NCI-H128 (cell line): ENCODE results near the gene B3GAT2.
A peak's percentile ranks its signal among the peaks of the same experiment; 100 is the strongest.

ENCODE experiments used
- DNase-seq: peaks from one replicate; lab custom pipeline; 2025; ENCODE audit not compliant: unreplicated experiment; lab: John Stamatoyannopoulos, UW

B3GAT2 gene

GRCh38 chr6:70900047-70900446, 56.8 kb downstream of the B3GAT2 start:
- no peak for DNase-seq

- DNase-seq = no peak
Measured at GRCh38 chr6:70894001-70894400, 62.9 kb downstream of the B3GAT2 start.

- DNase-seq = no peak
Measured at GRCh38 chr6:70889270-70889669, 67.6 kb downstream of the B3GAT2 start.

GRCh38 chr6:70886661-70887060, 70.2 kb downstream of the B3GAT2 start:
- no peak for DNase-seq

- no peak for DNase-seq
Measured at GRCh38 chr6:70886071-70886470, 70.8 kb downstream of the B3GAT2 start.

- peak; percentile 28 for DNase-seq
Measured at GRCh38 chr6:70884074-70884983, 72.5 kb downstream of the B3GAT2 start.

- no peak for DNase-seq
Measured at GRCh38 chr6:70879496-70879895, 77.4 kb downstream of the B3GAT2 start.

GRCh38 chr6:70874181-70874913, 82.5 kb downstream of the B3GAT2 start:
- no peak for DNase-seq

GRCh38 chr6:70872469-70872868, 84.4 kb downstream of the B3GAT2 start:
- DNase-seq = no peak

- no peak for DNase-seq
Measured at GRCh38 chr6:70864401-70864800, 92.5 kb downstream of the B3GAT2 start.

- DNase-seq = no peak
Measured at GRCh38 chr6:70863343-70863742, 93.5 kb downstream of the B3GAT2 start.

- DNase-seq = no peak
Measured at GRCh38 chr6:70860920-70861319, 95.9 kb downstream of the B3GAT2 start.

GRCh38 chr6:70860045-70860444, 96.8 kb downstream of the B3GAT2 start:
- DNase-seq = no peak

- DNase-seq = no peak
Measured at GRCh38 chr6:70857387-70858077, 99.3 kb downstream of the B3GAT2 start.

GRCh38 chr6:70852667-70853246, 104.1 kb downstream of the B3GAT2 start:
- DNase-seq = no peak

- DNase-seq = no peak
Measured at GRCh38 chr6:70849348-70850069, 107.4 kb downstream of the B3GAT2 start.

GRCh38 chr6:70847106-70848084, 109.5 kb downstream of the B3GAT2 start:
- DNase-seq = no peak

- no peak for DNase-seq
Measured at GRCh38 chr6:70846207-70846835, 110.5 kb downstream of the B3GAT2 start.

GRCh38 chr6:70844301-70844700, 112.6 kb downstream of the B3GAT2 start:
- DNase-seq = no peak
